Epithelial cell of esophagus (primary cell): ENCODE data around the gene APOL4.
"Not testable (repeated sequence)": the region's sequence is repeated elsewhere in the genome, so short reads cannot be mapped to it uniquely, and the experiment has no call there.

ENCODE experiments used
- DNase-seq: peaks from one replicate; pipeline ENCODE4 v3.0.0; 2010; ENCODE audit warnings: low read depth
- H3K4me3 ChIP-seq: 2 replicates; pipeline ENCODE4 v1.5.1; 2011; ENCODE audit warnings: mild to moderate bottlenecking, low read length, control low read depth
- TF ChIP-seq, protein P1 (sequence below): IDR thresholded peaks from 2 replicates; pipeline ENCODE4 v1.5.1; 2011; ENCODE audit warnings: low read depth, mild to moderate bottlenecking, low read length, control low read depth, inconsistent platforms; ENCODE audit not compliant: insufficient read depth; ENCODE audit errors: missing control alignments

APOL4 gene

DNA sequence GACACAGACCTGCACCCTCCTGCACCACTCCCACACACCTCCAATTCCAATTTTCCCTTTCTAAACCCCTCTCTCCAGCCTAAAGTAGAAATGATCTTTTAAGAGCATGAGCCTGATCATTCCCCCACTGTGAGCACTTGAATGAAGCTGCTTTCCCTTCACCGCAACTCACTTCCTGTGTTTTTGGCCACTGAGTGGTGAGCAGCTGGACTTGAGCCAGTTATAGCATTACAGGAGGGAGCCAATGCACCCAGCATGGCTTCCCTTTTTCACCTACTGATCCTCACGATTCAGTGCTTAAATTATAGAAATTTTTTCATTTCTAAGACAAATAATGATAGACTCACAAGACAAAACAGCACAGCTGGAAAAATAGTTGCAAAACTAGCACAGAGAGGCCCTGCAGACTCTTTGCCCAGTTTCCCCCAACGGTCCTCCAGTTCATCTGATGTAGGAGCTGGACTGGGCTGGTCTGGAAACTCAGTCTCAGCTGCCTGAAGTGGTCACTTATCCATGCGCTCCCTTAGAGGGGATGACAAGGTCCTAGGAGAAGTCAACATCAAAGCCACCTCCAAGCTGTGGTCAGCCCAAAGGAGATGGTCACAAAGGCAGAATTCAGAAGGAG, 9.7 kb upstream of the APOL4 start:
- no peak for DNase-seq
- H3K4me3 ChIP-seq = no peak overlapping the region
- TF ChIP-seq, protein P1, sequence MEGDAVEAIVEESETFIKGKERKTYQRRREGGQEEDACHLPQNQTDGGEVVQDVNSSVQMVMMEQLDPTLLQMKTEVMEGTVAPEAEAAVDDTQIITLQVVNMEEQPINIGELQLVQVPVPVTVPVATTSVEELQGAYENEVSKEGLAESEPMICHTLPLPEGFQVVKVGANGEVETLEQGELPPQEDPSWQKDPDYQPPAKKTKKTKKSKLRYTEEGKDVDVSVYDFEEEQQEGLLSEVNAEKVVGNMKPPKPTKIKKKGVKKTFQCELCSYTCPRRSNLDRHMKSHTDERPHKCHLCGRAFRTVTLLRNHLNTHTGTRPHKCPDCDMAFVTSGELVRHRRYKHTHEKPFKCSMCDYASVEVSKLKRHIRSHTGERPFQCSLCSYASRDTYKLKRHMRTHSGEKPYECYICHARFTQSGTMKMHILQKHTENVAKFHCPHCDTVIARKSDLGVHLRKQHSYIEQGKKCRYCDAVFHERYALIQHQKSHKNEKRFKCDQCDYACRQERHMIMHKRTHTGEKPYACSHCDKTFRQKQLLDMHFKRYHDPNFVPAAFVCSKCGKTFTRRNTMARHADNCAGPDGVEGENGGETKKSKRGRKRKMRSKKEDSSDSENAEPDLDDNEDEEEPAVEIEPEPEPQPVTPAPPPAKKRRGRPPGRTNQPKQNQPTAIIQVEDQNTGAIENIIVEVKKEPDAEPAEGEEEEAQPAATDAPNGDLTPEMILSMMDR = no peak

DNA sequence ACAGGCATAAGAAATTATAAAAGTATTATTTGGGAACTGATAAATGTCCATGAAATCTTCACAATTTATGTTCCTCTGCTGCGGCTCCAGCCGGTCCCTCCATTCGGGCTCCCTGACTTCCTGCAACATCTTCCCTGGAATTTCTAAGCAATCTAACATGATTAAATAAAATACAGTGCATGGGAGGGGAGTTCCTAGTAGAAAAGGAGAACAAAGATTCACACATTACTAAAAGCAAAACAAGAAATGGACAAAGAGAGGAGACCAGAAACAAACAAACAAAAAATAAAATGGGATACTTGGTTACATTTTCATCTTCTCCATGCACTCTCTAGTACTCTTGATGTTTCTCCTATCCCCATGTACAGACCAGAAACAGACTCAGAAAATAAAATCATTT, 8.6 kb upstream of the APOL4 start:
- DNase-seq = no peak
- no peak overlapping the region for H3K4me3 ChIP-seq
- TF ChIP-seq, protein P1 = no peak

DNA sequence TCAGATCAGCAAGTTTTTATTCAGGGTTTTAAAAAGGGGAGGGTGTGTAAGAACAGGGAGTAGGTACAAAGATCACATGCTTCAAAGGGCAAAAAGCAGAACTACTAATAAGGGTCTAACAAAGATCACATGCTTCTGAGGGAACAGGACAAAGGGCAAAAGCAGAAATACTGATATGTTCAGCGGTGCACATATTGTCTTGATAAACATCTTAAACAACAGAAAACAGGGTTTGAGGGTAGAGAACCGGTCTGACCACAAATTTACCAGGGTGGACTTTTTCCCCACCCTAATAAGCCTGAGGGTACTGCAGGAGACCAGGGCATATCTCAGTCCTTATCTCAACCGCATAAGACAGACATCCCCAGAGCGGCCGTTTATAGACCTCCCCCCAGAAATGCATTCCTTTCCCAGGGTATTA, 7.9 kb upstream of the APOL4 start:
- H3K4me3 ChIP-seq, DNase-seq: not testable (repeated sequence)

DNA sequence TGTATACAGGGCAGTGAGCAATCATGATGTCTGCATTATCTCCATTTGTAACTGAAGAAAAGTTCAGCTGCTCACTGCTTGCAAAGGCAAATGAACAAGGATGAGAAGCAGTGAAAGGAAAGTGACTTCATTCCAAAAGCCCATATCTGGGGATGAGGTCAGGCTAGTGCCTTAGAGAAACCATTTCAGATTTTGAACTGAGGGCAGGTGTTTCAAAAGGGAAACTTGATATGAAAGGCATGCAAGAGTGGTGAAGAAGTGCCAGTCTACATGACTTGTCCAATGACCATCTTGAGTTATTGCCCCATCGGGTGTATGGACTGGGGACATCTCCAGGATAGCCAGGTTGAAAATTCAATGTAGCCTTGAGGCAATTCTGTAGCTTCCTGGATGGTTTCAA, 7.3 kb upstream of the APOL4 start:
- no peak overlapping the region for H3K4me3 ChIP-seq
- no peak for DNase-seq
- TF ChIP-seq, protein P1 = no peak

DNA sequence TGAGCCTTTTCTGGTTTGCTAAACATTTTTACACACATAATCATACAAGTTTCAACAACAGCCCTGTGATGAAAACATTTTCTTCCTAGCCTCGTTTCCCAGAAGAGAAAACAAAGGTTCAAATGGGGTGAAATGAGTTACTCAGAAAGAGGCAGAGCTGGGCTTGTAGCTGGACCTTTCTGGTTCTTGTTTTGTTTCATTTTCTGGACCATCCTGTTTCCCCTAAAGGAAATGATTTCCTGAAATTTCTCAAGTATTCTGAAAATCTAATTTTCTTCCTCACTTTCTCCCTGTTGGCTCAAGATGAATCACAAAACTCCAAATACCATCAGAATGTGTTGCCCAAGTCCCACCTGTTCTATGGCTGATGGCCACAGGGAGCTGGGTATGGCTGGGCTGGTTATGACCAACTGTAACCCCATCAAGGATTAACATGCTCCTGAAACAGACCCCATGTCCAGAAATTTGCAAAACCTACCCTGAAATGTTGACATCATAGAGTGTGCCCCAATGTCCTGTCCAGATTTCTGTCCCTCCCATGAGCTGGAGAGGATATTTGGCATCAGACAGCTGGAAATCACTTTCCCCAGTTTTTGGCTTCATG, 6.7 kb upstream of the APOL4 start:
- H3K4me3 ChIP-seq = no peak overlapping the region
- TF ChIP-seq, protein P1 = no peak
- DNase-seq = peak; percentile 30

DNA sequence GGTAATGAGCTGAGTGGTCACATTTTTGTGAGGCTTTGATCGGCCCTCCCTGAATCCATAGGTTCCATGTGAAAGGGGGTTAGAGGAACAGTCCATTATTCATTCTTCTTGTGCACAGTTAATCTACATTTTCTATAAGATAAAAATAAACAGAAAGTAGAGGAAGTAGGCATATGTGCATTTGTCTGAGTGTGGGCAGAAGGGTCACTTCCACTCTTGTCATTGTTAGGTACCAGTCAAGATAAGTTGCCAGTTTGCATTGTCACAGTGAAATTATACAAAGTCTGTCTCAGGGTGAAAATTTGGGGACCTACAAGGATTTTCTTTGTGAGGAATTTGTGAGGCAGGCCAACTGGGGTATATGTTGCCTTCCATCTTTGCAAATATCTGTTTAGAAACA, 4.6 kb upstream of the APOL4 start:
- TF ChIP-seq, protein P1 = no peak
- no peak overlapping the region for H3K4me3 ChIP-seq
- DNase-seq = no peak

DNA sequence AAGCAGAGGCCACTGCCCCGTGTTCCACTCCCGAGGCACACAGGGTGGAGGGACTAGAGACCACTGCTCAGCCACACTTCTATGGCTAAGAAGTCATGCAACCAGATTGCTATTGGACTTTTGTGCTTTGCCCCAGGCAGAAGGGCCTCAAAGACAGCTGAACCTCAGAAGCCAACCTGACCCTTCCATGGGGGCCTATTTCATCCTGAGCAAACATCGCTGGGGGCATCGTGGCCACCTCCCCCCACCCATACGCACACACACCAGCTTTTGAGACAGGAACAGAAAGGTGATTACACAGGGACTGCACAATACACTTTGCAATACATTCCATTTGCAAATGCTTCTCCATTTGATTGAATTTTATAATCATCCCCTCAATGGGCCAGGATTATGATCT, 4.0 kb upstream of the APOL4 start:
- DNase-seq = not testable (repeated sequence)

DNA sequence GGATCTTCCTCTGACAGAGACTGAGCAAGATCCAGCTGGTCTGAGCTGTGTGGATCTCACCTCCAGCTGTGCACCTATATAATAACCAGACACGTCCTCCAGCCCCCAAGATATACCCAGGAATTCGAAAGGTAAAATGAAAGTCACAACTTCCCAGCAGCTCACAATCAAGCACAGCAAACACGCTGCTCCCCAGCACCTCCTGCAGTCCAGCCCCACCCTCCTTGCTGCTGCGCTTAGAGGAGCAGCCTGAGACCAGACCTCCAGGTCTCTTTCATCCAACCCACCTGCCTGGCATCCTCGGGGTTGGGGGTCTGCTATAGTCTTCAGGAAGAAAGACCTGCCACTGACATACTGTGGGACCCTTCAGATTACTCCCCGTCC, 3.0 kb upstream of the APOL4 start:
- no peak overlapping the region for H3K4me3 ChIP-seq
- TF ChIP-seq, protein P1 = no peak
- DNase-seq = no peak

More for the DNA sequence above, 4.0 kb upstream of the APOL4 start:
- H3K4me3 ChIP-seq = not testable (repeated sequence)
